HEK293 (cell line): Measurements from ENCODE around the gene PRKAG2.

Experiments used
- ZNF426 ChIP-seq: fragments of 450-650 bp; formaldehyde crosslinking; IDR thresholded peaks from 2 replicates; pipeline ENCODE4 v1.5.1; 2017; ENCODE audit warnings: missing biosample characterization, missing genetic modification characterization, mild to moderate bottlenecking, inconsistent platforms, moderate library complexity
- ZNF792 ChIP-seq: fragments of 450-650 bp; formaldehyde crosslinking; IDR thresholded peaks from 2 replicates; pipeline ENCODE4 v1.5.1; 2016; ENCODE audit warnings: missing biosample characterization, missing genetic modification characterization
- TF ChIP-seq, protein P1 (sequence below): fragments of 450-650 bp; formaldehyde crosslinking; IDR thresholded peaks from 2 replicates; pipeline ENCODE4 v1.5.1; 2016; ENCODE audit warnings: missing biosample characterization, missing genetic modification characterization

GRCh38 chr7:151625606-151626005, 251.3 kb downstream of the PRKAG2 start:
- TF ChIP-seq, protein P1, sequence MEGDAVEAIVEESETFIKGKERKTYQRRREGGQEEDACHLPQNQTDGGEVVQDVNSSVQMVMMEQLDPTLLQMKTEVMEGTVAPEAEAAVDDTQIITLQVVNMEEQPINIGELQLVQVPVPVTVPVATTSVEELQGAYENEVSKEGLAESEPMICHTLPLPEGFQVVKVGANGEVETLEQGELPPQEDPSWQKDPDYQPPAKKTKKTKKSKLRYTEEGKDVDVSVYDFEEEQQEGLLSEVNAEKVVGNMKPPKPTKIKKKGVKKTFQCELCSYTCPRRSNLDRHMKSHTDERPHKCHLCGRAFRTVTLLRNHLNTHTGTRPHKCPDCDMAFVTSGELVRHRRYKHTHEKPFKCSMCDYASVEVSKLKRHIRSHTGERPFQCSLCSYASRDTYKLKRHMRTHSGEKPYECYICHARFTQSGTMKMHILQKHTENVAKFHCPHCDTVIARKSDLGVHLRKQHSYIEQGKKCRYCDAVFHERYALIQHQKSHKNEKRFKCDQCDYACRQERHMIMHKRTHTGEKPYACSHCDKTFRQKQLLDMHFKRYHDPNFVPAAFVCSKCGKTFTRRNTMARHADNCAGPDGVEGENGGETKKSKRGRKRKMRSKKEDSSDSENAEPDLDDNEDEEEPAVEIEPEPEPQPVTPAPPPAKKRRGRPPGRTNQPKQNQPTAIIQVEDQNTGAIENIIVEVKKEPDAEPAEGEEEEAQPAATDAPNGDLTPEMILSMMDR (tag by site-specific recombination): no peak
- TF ChIP-seq ZNF792 (tag by site-specific recombination) (no peak), ZNF426 (tag by site-specific recombination) (no peak)
